MG63 (cell line): ENCODE results near the gene SLC4A11. TPM values are rescaled to one million over a fixed set of nuclear protein-coding genes. Genes with fewer than 3 reads are reported as not detected.

ENCODE experiments used
- DNase-seq: peaks from one replicate; pipeline ENCODE4 v3.0.0-alpha.2; 2020
- H3K27me3 ChIP-seq: fragments of 250-450 bp; sonication (Bioruptor Pico); 2 replicates; pipeline ENCODE4 v1.5.1; 2020; ENCODE audit warnings: mild to moderate bottlenecking, moderate library complexity
- H3K36me3 ChIP-seq: fragments of 250-450 bp; sonication (Bioruptor Pico); 2 replicates; pipeline ENCODE4 v1.5.1; 2020; ENCODE audit warnings: mild to moderate bottlenecking, moderate library complexity
- H3K4me3 ChIP-seq: fragments of 250-450 bp; sonication (Bioruptor Pico); 2 replicates; pipeline ENCODE4 v1.5.1; 2020; ENCODE audit warnings: mild to moderate bottlenecking, moderate library complexity
- H3K9me3 ChIP-seq: fragments of 250-450 bp; sonication (Bioruptor Pico); 2 replicates; pipeline ENCODE4 v1.5.1; 2020; ENCODE audit warnings: mild to moderate bottlenecking, moderate library complexity
- total RNA-seq: library from RNA; depleted of rRNA; stranded (reverse); fragments of >200 nt; shearing (Covaris generic); gene quantifications from 2 replicates; pipeline ENCODE4 v1.2.3, GENCODE V29; 2014; ENCODE audit warnings: low replicate concordance

SLC4A11 gene
- total RNA-seq, 1 experiment from 2014 or later, result 0.20 TPM

- Histone ChIP-seq H3K4me3 (no peak overlapping the region), H3K36me3 (no peaks in the 10 kb centered on the region), H3K27me3 (peaks cover 16% of the 10 kb centered on the region), H3K9me3 (no peaks in the 10 kb centered on the region)
- peak; percentile 64 for DNase-seq
Observed at GRCh38 chr20:3235666-3236324, 3.2 kb downstream of the SLC4A11 start.

GRCh38 chr20:3233991-3234498, 4.9 kb downstream of the SLC4A11 start:
- peaks cover 8% of the 10 kb centered on the region; the same call in 1 of the 2 replicates for H3K27me3 ChIP-seq
- H3K36me3 ChIP-seq, result no peaks in the 10 kb centered on the region

GRCh38 chr20:3233131-3233990, 5.6 kb downstream of the SLC4A11 start:
- no peak overlapping the region for H3K4me3 ChIP-seq
- no peak for DNase-seq
- no peaks in the 10 kb centered on the region for H3K36me3 ChIP-seq
- no peaks in the 10 kb centered on the region for H3K9me3 ChIP-seq
- H3K27me3 ChIP-seq, result peaks cover 5% of the 10 kb centered on the region; the same call in 1 of the 2 replicates

More at GRCh38 chr20:3233991-3234498, 4.9 kb downstream of the SLC4A11 start:
- Histone ChIP-seq H3K9me3 (no peaks in the 10 kb centered on the region), H3K4me3 (no peak overlapping the region)
- DNase-seq, result no peak

GRCh38 chr20:3231889-3232588, 7.0 kb downstream of the SLC4A11 start:
- Histone ChIP-seq H3K9me3 (no peaks in the 10 kb centered on the region), H3K27me3 (no peaks in the 10 kb centered on the region), H3K36me3 (no peaks in the 10 kb centered on the region), H3K4me3 (no peak overlapping the region)
- DNase-seq, result no peak

- Histone ChIP-seq H3K4me3 (no peak overlapping the region), H3K27me3 (no peaks in the 10 kb centered on the region), H3K36me3 (no peaks in the 10 kb centered on the region), H3K9me3 (no peaks in the 10 kb centered on the region)
- no peak for DNase-seq
Observed at GRCh38 chr20:3231116-3231515, 7.9 kb downstream of the SLC4A11 start.

GRCh38 chr20:3229798-3230197, 9.2 kb downstream of the SLC4A11 start:
- no peak for DNase-seq
- H3K27me3 ChIP-seq, result no peaks in the 10 kb centered on the region
- no peaks in the 10 kb centered on the region for H3K9me3 ChIP-seq
- no peaks in the 10 kb centered on the region for H3K36me3 ChIP-seq
- no peak overlapping the region for H3K4me3 ChIP-seq

- DNase-seq, result no peak
- H3K4me3 ChIP-seq, result no peak overlapping the region
- no peaks in the 10 kb centered on the region for H3K27me3 ChIP-seq
Observed at GRCh38 chr20:3229158-3229557, 9.8 kb downstream of the SLC4A11 start.

GRCh38 chr20:3228750-3229032, 10.3 kb downstream of the SLC4A11 start:
- H3K4me3 ChIP-seq, result no peak overlapping the region
- no peak for DNase-seq
- no peaks in the 10 kb centered on the region for H3K36me3 ChIP-seq
- no peaks in the 10 kb centered on the region for H3K27me3 ChIP-seq
- H3K9me3 ChIP-seq, result no peaks in the 10 kb centered on the region

More at GRCh38 chr20:3229158-3229557, 9.8 kb downstream of the SLC4A11 start:
- H3K9me3 ChIP-seq, result no peaks in the 10 kb centered on the region
- no peaks in the 10 kb centered on the region for H3K36me3 ChIP-seq

GRCh38 chr20:3227936-3228749, 10.8 kb downstream of the SLC4A11 start:
- Histone ChIP-seq H3K4me3 (no peak overlapping the region), H3K9me3 (no peaks in the 10 kb centered on the region), H3K27me3 (no peaks in the 10 kb centered on the region), H3K36me3 (no peaks in the 10 kb centered on the region)
- DNase-seq, result no peak

GRCh38 chr20:3227506-3227905, 11.5 kb downstream of the SLC4A11 start:
- Histone ChIP-seq H3K9me3 (no peaks in the 10 kb centered on the region), H3K27me3 (no peaks in the 10 kb centered on the region), H3K4me3 (no peak overlapping the region), H3K36me3 (no peaks in the 10 kb centered on the region)
- DNase-seq, result no peak

GRCh38 chr20:3226864-3227263, 12.1 kb downstream of the SLC4A11 start:
- no peak overlapping the region for H3K4me3 ChIP-seq
- H3K27me3 ChIP-seq, result no peaks in the 10 kb centered on the region
- H3K36me3 ChIP-seq, result no peaks in the 10 kb centered on the region
- DNase-seq, result no peak
- H3K9me3 ChIP-seq, result no peaks in the 10 kb centered on the region

- Histone ChIP-seq H3K27me3 (no peaks in the 10 kb centered on the region), H3K36me3 (no peaks in the 10 kb centered on the region), H3K9me3 (no peaks in the 10 kb centered on the region), H3K4me3 (no peak overlapping the region)
- DNase-seq, result no peak
Observed at GRCh38 chr20:3226093-3226492, 12.9 kb downstream of the SLC4A11 start.

- Histone ChIP-seq H3K4me3 (no peak overlapping the region), H3K9me3 (no peaks in the 10 kb centered on the region), H3K27me3 (no peaks in the 10 kb centered on the region), H3K36me3 (no peaks in the 10 kb centered on the region)
- no peak for DNase-seq
Observed at GRCh38 chr20:3224681-3225421, 14.1 kb downstream of the SLC4A11 start.

- Histone ChIP-seq H3K36me3 (no peaks in the 10 kb centered on the region), H3K27me3 (no peaks in the 10 kb centered on the region), H3K4me3 (no peak overlapping the region), H3K9me3 (no peaks in the 10 kb centered on the region)
- DNase-seq, result no peak
Observed at GRCh38 chr20:3223994-3224680, 14.9 kb downstream of the SLC4A11 start.

- DNase-seq, result no peak
- Histone ChIP-seq H3K36me3 (peaks cover 2% of the 10 kb centered on the region; the same call in 1 of the 2 replicates), H3K27me3 (no peaks in the 10 kb centered on the region), H3K4me3 (no peak overlapping the region), H3K9me3 (no peaks in the 10 kb centered on the region)
Observed at GRCh38 chr20:3223651-3223993, 15.4 kb downstream of the SLC4A11 start.
